ENCODE results near the gene RNF208. TPM values are rescaled to one million over a fixed set of nuclear protein-coding genes. Genes with fewer than 3 reads are reported as not detected.
"Not testable (repeated sequence)": the region's sequence is repeated elsewhere in the genome, so short reads cannot be mapped to it uniquely, and the experiment has no call there.

The RNF208 gene
- total RNA-seq, 4 donors from 2014 or later = 1.1 to 6.5 (median 1.5) TPM

DNA sequence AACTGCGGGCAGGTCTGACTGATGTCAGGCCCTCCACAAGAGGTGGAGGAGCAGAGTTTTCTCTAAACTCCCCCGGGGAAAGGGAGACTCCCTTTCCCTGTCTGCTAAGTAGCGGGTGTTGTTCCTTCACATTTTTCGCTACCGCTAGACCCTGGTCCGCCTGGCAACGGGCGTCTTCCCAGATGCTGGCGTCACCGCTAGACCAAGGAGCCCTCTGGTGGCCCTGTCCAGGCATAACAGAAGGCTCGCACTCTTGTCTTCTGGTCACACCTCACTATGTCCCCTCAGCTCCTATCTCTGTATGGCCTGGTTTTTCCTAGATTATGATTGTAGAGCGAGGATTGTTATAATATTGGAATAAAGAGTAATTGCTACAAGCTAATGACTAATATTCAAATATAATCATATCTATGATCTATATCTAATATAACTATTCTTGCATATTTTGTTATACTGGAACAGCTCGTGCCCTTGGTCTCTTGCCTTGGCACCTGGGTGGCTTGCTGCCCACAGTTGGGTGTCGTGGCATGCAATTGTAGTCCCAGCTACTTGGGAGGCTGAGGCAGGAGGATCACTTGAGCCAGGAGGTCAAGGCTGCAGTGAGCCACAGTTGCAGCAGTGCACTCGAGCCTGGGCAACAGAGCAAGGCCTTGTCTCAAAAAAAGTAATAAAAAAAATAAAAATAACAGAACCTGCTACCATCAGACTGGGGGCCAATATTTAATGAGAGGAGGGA is 40.3 kb upstream of the RNF208 start:
- H3K4me1 ChIP-seq; H3K9me3 ChIP-seq; H3K27me3 ChIP-seq; in situ Hi-C loops (cut with MboI; ENCODE audit: low sequenced_read_pairs in 4 of 4); ATAC-seq; DNase-seq; H3K4me3 ChIP-seq: not testable (repeated sequence)
- peak overlapping the region in 2 of 4 donors; percentile 25 to 26 for H3K27ac ChIP-seq
- H3K36me3 ChIP-seq = peaks cover 0 to 47% of the 10 kb centered on the region in 2 donors
- intact Hi-C loops (cut with DNase I; ENCODE audit: low total_unique reads) = loop anchor here (2.0 kb wide), 1 partner anchor 26 kb away; no protein-coding TSS in a partner anchor
- TF ChIP-seq, protein P1, sequence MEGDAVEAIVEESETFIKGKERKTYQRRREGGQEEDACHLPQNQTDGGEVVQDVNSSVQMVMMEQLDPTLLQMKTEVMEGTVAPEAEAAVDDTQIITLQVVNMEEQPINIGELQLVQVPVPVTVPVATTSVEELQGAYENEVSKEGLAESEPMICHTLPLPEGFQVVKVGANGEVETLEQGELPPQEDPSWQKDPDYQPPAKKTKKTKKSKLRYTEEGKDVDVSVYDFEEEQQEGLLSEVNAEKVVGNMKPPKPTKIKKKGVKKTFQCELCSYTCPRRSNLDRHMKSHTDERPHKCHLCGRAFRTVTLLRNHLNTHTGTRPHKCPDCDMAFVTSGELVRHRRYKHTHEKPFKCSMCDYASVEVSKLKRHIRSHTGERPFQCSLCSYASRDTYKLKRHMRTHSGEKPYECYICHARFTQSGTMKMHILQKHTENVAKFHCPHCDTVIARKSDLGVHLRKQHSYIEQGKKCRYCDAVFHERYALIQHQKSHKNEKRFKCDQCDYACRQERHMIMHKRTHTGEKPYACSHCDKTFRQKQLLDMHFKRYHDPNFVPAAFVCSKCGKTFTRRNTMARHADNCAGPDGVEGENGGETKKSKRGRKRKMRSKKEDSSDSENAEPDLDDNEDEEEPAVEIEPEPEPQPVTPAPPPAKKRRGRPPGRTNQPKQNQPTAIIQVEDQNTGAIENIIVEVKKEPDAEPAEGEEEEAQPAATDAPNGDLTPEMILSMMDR (IDR thresholded peaks at IDR 0.05 in 4 of 5, conservative IDR thresholded peaks at IDR 0.05 in 1 of 5) = peak; percentile 45 to 67 (median 53)

DNA sequence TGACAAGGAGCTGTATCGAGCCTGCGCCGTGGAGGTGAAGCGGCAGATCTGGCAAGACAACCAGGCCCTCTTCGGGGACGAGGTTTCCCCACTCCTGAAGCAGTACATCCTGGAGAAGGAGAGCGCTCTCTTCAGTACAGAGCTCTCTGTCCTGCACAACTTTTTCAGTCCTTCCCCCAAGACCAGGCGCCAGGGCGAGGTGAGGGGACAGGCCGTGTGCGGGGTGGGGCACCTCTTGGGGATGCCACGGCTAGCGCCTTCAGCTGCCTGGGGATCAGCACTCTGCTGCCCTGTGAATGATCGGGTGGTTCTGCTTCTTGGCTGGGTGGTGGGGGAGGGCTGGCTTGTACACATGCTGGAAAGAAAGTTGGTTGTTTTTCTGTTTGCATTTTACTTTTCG is 34.8 kb upstream of the RNF208 start:
- ATAC-seq (no peak), DNase-seq (no peak)
- Histone ChIP-seq H3K36me3 (peaks cover 0 to 26% of the 10 kb centered on the region in 2 donors), H3K4me3 (peak overlapping the region in 2 of 4 donors; percentile 63 to 97), H3K4me1 (peaks cover 16 to 24% of the 10 kb centered on the region in 2 donors), H3K27ac (no peak overlapping the region), H3K27me3 (no peaks in the 10 kb centered on the region), H3K9me3 (no peaks in the 10 kb centered on the region)
- in situ Hi-C loops (cut with MboI; ENCODE audit: low sequenced_read_pairs in 4 of 4) = no loop called here
- intact Hi-C loops (cut with DNase I; ENCODE audit: low total_unique reads) = no loop called here
- TF ChIP-seq, protein P1 (IDR thresholded peaks at IDR 0.05 in 4 of 5, conservative IDR thresholded peaks at IDR 0.05 in 1 of 5) = no peak
- TF ChIP-seq POLR2A (IDR thresholded peaks at IDR 0.05) = no peak

DNA sequence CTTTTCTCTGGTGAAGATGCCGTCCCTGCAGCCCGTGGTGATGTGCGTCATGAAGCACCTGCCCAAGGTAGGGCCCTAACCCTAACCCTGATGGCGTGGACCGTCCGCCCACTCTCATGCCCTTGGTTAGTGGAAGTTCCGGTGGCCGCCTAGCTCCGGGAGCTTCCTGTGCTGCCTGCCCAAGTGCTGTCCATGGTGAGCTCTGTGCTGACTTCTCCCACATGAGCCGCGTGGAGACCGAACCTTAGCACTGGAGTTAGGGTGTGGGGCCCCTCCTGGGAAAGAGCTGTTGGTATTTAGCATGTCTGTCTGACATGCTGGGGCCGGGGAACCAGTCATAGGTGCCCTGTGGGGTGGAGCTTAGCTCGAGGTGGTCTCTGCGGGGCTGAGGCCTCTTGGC is 34.3 kb upstream of the RNF208 start:
- H3K36me3 ChIP-seq = peaks cover 0 to 26% of the 10 kb centered on the region in 2 donors
- no peak for ATAC-seq
- in situ Hi-C loops (cut with MboI; ENCODE audit: low sequenced_read_pairs in 4 of 4) = no loop called here
- TF ChIP-seq POLR2A (IDR thresholded peaks at IDR 0.05) = no peak
- TF ChIP-seq, protein P1 (IDR thresholded peaks at IDR 0.05 in 4 of 5, conservative IDR thresholded peaks at IDR 0.05 in 1 of 5) = no peak
- H3K4me3 ChIP-seq = peak overlapping the region; percentile 63 to 97 (median 92)
- peaks cover 16 to 24% of the 10 kb centered on the region in 2 donors for H3K4me1 ChIP-seq
- no peak for DNase-seq
- intact Hi-C loops (cut with DNase I; ENCODE audit: low total_unique reads) = no loop called here
- H3K9me3 ChIP-seq = no peaks in the 10 kb centered on the region
- H3K27me3 ChIP-seq = no peaks in the 10 kb centered on the region
- no peak overlapping the region for H3K27ac ChIP-seq

DNA sequence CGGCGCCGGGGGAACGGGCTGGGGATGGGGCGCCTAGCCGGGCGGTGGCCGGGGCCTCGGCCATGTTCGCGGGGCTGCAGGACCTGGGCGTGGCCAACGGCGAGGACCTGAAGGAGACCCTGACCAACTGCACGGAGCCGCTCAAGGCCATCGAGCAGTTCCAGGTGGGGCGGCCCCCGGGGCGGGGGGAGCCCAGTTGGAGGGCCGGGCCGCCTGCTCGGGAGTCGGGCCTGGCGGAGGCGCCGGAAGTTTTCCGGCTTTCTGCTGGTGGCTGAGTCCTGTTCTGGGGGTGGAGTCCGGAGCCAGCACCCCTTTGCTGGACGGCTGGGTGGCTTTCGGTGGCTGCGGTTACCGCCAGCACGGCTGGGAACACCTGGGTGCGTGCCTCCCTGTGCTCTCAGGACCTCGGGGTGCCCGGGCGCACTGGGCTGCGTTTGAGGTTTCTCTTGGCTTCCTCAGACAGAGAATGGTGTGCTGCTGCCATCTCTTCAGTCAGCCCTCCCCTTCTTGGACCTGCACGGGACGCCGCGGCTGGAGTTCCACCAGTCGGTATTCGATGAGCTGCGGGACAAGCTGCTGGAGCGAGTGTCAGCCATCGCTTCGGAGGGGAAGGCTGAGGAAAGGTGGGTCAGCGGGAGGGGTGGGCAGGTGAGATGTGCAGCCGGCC is 33.5 kb upstream of the RNF208 start:
- H3K9me3 ChIP-seq = no peaks in the 10 kb centered on the region
- H3K4me3 ChIP-seq = peak overlapping the region; percentile 63 to 97 (median 92)
- H3K36me3 ChIP-seq = peaks cover 0 to 26% of the 10 kb centered on the region in 2 donors
- DNase-seq (no peak), ATAC-seq (peak; percentile 50 to 53)
- H3K4me1 ChIP-seq = peaks cover 16 to 24% of the 10 kb centered on the region in 2 donors
- in situ Hi-C loops (cut with MboI; ENCODE audit: low sequenced_read_pairs in 4 of 4) = no loop called here
- H3K27ac ChIP-seq = peak overlapping the region; percentile 45 to 89 (median 73)
- intact Hi-C loops (cut with DNase I; ENCODE audit: low total_unique reads) = loop anchor here (1.0 kb wide), 2 partner anchors 14 to 32 kb away; partner anchors contain the start of gene TUBB4B
- H3K27me3 ChIP-seq = no peaks in the 10 kb centered on the region
- TF ChIP-seq, protein P1 (IDR thresholded peaks at IDR 0.05 in 4 of 5, conservative IDR thresholded peaks at IDR 0.05 in 1 of 5) = no peak
- TF ChIP-seq POLR2A (IDR thresholded peaks at IDR 0.05) = peak in 1 of 2 donors; percentile 2

Measured in gastrocnemius medialis (tissue), 4 donors.